Astrocyte of the spinal cord (primary cell): ENCODE data around the gene FGF14.

ENCODE experiments used
- DNase-seq: peaks from one replicate; pipeline ENCODE4 v3.0.0; 2011; ENCODE audit warnings: low read depth, low spot score
- H3K4me3 ChIP-seq: 2 replicates; pipeline ENCODE4 v1.5.1; 2011; ENCODE audit warnings: low read depth, mild to moderate bottlenecking, low read length, moderate library complexity
- CTCF ChIP-seq: IDR thresholded peaks from 2 replicates; pipeline ENCODE4 v1.5.1; 2012; ENCODE audit warnings: low read depth, mild to moderate bottlenecking, low read length, inconsistent platforms
- in situ Hi-C: cut with HindIII; loops from 2 replicates; pipeline ENCODE4 v1.10.0; 2017; ENCODE audit warnings: low sequenced_read_pairs

The FGF14 gene

GRCh38 chr13:102295316-102296048, 106.4 kb downstream of the FGF14 start:
- H3K4me3 ChIP-seq: no peak overlapping the region
- peak; percentile 36 for DNase-seq
- in situ Hi-C loops: no loop called here
- TF ChIP-seq CTCF: no peak

- DNase-seq: no peak
- no peak for TF ChIP-seq CTCF
- no peak overlapping the region for H3K4me3 ChIP-seq
- in situ Hi-C loops: no loop called here
Observed at GRCh38 chr13:102294407-102295018, 107.3 kb downstream of the FGF14 start.

GRCh38 chr13:102293723-102294122, 108.1 kb downstream of the FGF14 start:
- in situ Hi-C loops: no loop called here
- no peak for DNase-seq
- no peak for TF ChIP-seq CTCF
- H3K4me3 ChIP-seq: no peak overlapping the region

- peak; percentile 19 for DNase-seq
- no peak for TF ChIP-seq CTCF
- H3K4me3 ChIP-seq: no peak overlapping the region
- in situ Hi-C loops: no loop called here
Observed at GRCh38 chr13:102291587-102292218, 110.1 kb downstream of the FGF14 start.

GRCh38 chr13:102289606-102290005, 112.2 kb downstream of the FGF14 start:
- in situ Hi-C loops: no loop called here
- no peak for TF ChIP-seq CTCF

GRCh38 chr13:102286326-102286725, 115.5 kb downstream of the FGF14 start:
- no peak overlapping the region for H3K4me3 ChIP-seq
- in situ Hi-C loops: no loop called here
- peak; percentile 84 for DNase-seq
- TF ChIP-seq CTCF: no peak

More at GRCh38 chr13:102289606-102290005, 112.2 kb downstream of the FGF14 start:
- no peak for DNase-seq
- no peak overlapping the region for H3K4me3 ChIP-seq
